ENCODE results near the gene ADIRF.
"Not testable (repeated sequence)": the region's sequence is repeated elsewhere in the genome, so short reads cannot be mapped to it uniquely, and the experiment has no call there.

ADIRF gene

GRCh38 chr10:86968271-86968993 lies at the start of gene ADIRF:
Gene ADIRF (plus strand): TSS chr10:86968482. CDS start chr10:86968545, 63 bp downstream.
- no peak for DNase-seq

GRCh38 chr10:86922553-86922961 lies 45.7 kb upstream of the ADIRF start:
- DNase-seq = no peak

GRCh38 chr10:86929468-86930380 lies 38.6 kb upstream of the ADIRF start:
- DNase-seq = no peak

GRCh38 chr10:86931872-86932271 lies 36.4 kb upstream of the ADIRF start:
- DNase-seq = no peak

- DNase-seq = no peak
These were observed 35.6 kb upstream of the ADIRF start for GRCh38 chr10:86932674-86933073.

- DNase-seq = not testable (repeated sequence)
These were observed 34.0 kb upstream of the ADIRF start for GRCh38 chr10:86934162-86934711.

- no peak for DNase-seq
These were observed 31.4 kb upstream of the ADIRF start for GRCh38 chr10:86936661-86937501.

GRCh38 chr10:86937502-86938154 lies 30.7 kb upstream of the ADIRF start:
- no peak for DNase-seq

GRCh38 chr10:86938260-86938659 lies 30.0 kb upstream of the ADIRF start:
- DNase-seq = no peak

- not testable (repeated sequence) for DNase-seq
These were observed 28.2 kb upstream of the ADIRF start for GRCh38 chr10:86940076-86940475.

- no peak for DNase-seq
These were observed 27.6 kb upstream of the ADIRF start for GRCh38 chr10:86940677-86941076.

- no peak for DNase-seq
These were observed 26.9 kb upstream of the ADIRF start for GRCh38 chr10:86941426-86941825.

GRCh38 chr10:86941991-86942421 lies 26.3 kb upstream of the ADIRF start:
- DNase-seq = no peak

- no peak for DNase-seq
These were observed 25.6 kb upstream of the ADIRF start for GRCh38 chr10:86942441-86943315.

- DNase-seq = no peak
These were observed 24.8 kb upstream of the ADIRF start for GRCh38 chr10:86943316-86944030.

- DNase-seq = no peak
These were observed 24.3 kb upstream of the ADIRF start for GRCh38 chr10:86944031-86944419.

GRCh38 chr10:86944471-86944870 lies 23.8 kb upstream of the ADIRF start:
- no peak for DNase-seq

GRCh38 chr10:86944907-86945306 lies 23.4 kb upstream of the ADIRF start:
- DNase-seq = no peak

- no peak for DNase-seq
These were observed 22.7 kb upstream of the ADIRF start for GRCh38 chr10:86945361-86946212.
